HG03139 (cell line): ENCODE measurements around the gene GMDS.

ENCODE experiments used
- ATAC-seq: cut with Tn5 transposase; IDR thresholded peaks from one replicate; pipeline ENCODE4 v1.9.1; 2021; ENCODE audit not compliant: unreplicated experiment

GMDS gene

DNA sequence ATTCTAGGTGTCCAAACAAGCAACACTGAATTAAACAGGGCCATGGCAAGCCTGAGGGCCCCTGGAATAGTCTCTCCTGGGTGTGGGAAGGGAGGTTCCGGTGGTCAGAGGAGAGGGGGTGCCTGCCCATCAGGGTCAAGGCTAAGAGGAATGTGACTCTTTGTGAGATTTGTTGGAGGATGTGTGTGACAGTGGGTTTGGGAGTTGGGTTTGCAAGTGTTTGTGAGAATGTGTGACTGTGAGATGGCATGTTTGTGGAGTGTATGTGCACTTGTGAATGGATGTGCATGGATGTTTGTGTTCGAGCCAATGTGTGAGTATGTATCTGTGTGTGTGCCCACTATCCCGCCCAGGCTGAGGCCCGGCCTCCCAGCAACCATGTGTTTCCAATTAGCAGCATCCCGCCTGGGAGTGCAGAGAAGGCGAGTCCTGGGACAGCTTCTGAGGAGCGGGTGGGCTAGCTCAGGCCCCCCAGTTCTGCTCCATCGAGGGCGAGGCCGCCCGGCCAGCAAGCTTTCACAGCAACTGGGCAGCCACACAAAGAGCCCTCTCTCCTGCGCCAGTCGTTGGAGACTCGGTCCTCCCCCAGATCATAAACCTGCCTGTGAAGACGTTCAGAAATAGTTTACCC is 623.1 kb downstream of the GMDS start:
- ATAC-seq, result no peak

DNA sequence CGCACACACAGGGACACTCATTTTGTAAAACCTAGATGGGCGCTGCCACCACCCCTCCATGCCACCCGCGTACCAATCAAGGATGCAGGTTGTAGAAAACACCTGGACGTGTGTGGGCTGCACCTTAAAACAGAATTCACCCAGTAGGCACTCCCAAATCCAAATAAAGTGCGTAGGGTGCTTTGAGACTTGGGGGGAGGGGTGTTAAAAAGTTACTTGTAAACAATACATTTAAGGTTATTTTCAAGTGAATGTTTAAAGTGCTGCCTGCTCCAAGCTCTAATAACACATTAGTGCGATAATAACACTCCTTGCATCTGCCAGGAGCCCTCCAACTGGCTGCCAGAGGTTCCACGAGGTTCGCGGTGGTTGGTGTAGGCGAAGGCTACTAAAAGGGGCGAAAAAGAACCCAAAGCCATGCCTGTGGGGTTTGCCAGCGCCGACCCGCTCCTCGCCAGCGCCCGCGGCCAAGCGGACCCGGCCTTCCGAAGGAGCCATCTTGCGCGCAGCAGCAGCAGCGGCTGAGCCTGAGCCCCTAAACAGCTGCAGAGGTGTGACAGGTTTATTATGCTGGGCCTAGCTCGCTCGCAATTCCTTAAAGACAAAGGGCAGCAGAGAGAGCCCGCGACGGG is 624.2 kb downstream of the GMDS start:
- ATAC-seq, result no peak

- ATAC-seq, result no peak
These were observed 624.8 kb downstream of the GMDS start for GRCh38 chr6:1620504-1621069.

GRCh38 chr6:1619673-1620503 is 625.5 kb downstream of the GMDS start:
- ATAC-seq, result no peak

GRCh38 chr6:1619098-1619672 is 626.2 kb downstream of the GMDS start:
- no peak for ATAC-seq

GRCh38 chr6:1618311-1619097 is 626.9 kb downstream of the GMDS start:
- no peak for ATAC-seq

DNA sequence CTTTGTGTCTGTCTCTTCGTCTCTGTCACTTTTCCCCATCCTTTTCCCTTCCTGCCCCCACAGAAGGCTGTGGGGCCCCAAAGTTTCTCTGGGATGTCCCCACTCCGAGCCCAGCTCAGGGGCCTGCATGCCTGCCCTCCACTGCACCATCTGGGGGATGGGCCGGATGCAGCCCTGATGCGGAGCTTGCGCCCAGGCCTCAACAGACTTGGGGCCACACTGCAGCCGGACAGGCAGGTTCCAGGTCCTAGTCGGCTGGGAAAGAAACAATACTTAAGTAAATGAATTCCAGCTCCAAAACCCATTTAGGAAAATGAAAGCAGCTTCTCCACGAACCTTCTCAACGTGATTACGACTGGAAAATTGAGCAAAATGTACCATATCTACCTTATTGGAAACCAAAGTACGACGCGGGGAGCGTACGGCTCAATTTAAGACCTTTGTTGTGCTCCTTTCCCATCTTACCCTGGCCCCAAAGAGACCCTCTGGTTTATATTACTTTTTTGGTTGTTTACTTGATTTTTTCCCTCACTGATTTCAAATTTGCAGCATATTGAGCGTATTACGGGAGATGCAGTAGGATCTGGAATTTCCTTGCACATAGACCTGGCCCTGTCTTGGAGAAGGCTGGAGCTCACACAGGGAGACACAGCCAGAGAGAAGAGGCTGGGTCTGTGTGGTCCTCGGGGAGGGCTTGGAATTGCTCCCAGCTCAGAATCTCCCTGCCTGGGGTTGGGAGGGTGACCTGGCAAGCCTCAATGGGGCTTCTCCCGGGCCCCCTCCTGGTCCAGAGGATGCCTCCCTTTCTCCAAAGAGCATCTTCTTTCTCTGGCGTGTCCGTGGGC is 627.7 kb downstream of the GMDS start:
- ATAC-seq, result no peak

GRCh38 chr6:1616701-1617463 is 628.5 kb downstream of the GMDS start:
- ATAC-seq, result no peak

GRCh38 chr6:1615853-1616420 is 629.5 kb downstream of the GMDS start:
- ATAC-seq, result no peak

DNA sequence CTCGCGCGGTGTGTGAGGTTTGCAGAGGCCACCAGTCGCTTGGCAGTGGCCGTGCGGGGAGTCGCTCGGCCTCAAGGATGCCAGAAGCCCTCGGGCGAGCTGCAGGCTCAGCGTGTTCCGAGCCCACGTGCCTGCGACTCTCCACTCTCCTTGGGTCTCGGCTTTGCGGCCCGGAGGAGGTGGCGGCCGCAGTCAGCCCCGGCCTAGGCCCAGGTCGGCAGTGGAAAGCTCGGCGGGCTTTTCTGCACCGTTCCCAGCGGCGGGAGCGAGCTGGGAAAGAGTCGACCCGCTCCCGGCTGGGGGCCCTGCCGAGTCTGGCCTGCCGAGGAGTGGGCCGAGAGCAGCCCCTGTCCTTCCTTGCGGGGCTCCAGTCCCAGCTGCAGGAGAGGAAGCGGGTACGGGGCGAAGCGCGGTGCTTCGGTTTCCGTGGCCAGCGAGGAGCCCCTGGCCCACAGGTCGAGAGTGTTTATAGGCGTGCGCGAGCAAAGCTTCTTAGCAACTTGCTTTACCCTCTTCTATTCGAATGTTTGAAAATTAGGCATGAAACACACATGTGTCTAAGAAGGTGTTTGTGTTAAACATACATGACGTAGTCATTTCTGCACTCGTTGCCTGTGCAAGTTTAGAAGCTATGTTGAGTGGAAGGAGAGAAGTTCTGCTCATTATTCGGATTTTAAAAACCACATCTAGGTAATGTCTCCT is 630.1 kb downstream of the GMDS start:
- no peak for ATAC-seq

DNA sequence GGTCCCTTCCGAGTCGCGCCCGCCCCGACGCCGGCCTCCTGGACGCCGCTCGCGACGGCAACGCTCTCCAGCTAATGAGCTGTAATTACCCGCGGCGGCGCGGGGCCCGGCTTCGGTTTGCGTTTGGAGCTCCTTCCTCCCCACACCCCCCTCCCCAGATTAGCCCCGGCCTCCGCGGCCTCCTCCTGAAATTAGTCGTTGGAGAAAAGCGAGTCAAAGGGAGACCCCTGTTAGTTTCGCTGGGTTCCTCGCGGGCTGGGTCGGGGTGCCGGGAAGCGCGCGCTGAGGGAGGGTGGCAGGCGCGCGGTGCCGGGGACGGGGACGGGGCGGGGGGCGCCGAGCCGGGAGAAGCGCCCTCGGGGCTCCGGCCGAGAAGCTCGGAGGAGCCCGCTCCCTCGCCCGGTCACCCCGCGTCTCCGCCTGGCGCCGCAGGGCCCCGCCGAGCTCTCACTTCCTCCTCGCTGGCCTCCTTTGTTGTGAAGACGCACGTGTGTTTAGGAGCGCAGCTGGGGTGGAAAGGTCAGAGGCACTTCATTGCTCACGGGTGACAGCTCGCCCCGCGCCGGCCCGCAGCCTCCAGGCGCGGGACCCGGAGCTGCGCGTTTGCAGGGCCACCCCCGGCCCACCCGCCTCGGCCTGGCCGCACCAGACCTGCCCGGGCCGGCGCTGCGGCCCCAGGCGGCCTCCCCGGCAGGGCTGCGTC is 630.8 kb downstream of the GMDS start:
- ATAC-seq, result no peak

GRCh38 chr6:1613688-1614447 is 631.5 kb downstream of the GMDS start:
- no peak for ATAC-seq

DNA sequence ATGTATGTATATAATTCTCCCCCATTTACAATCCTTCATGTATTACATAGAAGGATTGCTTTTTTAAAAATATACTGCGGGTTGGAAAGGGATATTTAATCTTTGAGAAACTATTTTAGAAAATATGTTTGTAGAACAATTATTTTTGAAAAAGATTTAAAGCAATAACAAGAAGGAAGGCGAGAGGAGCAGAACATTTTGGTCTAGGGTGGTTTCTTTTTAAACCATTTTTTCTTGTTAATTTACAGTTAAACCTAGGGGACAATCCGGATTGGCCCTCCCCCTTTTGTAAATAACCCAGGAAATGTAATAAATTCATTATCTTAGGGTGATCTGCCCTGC is 632.1 kb downstream of the GMDS start:
- no peak for ATAC-seq

DNA sequence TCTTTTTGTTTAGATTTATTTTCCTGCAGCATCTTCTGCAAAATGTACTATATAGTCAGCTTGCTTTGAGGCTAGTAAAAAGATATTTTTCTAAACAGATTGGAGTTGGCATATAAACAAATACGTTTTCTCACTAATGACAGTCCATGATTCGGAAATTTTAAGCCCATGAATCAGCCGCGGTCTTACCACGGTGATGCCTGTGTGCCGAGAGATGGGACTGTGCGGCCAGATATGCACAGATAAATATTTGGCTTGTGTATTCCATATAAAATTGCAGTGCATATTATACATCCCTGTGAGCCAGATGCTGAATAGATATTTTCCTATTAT is 632.5 kb downstream of the GMDS start:
- ATAC-seq, result no peak

DNA sequence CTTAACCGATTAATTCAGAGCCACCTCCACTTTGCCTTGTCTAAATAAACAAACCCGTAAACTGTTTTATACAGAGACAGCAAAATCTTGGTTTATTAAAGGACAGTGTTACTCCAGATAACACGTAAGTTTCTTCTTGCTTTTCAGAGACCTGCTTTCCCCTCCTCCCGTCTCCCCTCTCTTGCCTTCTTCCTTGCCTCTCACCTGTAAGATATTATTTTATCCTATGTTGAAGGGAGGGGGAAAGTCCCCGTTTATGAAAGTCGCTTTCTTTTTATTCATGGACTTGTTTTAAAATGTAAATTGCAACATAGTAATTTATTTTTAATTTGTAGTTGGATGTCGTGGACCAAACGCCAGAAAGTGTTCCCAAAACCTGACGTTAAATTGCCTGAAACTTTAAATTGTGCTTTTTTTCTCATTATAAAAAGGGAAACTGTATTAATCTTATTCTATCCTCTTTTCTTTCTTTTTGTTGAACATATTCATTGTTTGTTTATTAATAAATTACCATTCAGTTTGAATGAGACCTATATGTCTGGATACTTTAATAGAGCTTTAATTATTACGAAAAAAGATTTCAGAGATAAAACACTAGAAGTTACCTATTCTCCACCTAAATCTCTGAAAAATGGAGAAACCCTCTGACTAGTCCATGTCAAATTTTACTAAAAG is 633.0 kb downstream of the GMDS start:
- ATAC-seq, result no peak

DNA sequence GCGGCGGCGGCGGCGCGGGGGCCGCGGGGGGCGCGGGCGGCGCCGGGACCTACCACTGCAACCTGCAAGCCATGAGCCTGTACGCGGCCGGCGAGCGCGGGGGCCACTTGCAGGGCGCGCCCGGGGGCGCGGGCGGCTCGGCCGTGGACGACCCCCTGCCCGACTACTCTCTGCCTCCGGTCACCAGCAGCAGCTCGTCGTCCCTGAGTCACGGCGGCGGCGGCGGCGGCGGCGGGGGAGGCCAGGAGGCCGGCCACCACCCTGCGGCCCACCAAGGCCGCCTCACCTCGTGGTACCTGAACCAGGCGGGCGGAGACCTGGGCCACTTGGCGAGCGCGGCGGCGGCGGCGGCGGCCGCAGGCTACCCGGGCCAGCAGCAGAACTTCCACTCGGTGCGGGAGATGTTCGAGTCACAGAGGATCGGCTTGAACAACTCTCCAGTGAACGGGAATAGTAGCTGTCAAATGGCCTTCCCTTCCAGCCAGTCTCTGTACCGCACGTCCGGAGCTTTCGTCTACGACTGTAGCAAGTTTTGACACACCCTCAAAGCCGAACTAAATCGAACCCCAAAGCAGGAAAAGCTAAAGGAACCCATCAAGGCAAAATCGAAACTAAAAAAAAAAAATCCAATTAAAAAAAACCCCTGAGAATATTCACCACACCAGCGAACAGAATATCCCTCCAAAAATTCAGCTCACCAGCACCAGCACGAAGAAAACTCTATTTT is 633.7 kb downstream of the GMDS start:
- ATAC-seq, result no peak
